Subcutaneous adipose tissue (tissue), 4 donors: Measurements from ENCODE around the gene TPRX2. TPM values are rescaled to one million over a fixed set of nuclear protein-coding genes. Genes with fewer than 3 reads are reported as not detected.

Experiments
- CTCF ChIP-seq: fragments of 450-650 bp; IDR thresholded peaks from one replicate; pipeline ENCODE4 v1.5.1; 2016; ENCODE audit warnings: low read depth, mild to moderate bottlenecking, control low read depth, antibody characterized with exemption, moderate library complexity
- total RNA-seq, 4 donors: library from RNA; depleted of rRNA; stranded (reverse); fragments of >200 nt; gene quantifications; one replicate each; pipeline ENCODE4 v1.1.0, GENCODE V29; 2016

TPRX2 gene
- total RNA-seq, 4 donors from 2014 or later: not detected

- no peak for TF ChIP-seq CTCF
Observed at GRCh38 chr19:47891923-47892666, 33.1 kb downstream of the TPRX2 start.

- no peak for TF ChIP-seq CTCF
Observed at GRCh38 chr19:47895165-47895782, 36.2 kb downstream of the TPRX2 start.

GRCh38 chr19:47896019-47896418, 37.0 kb downstream of the TPRX2 start:
- TF ChIP-seq CTCF: no peak

- TF ChIP-seq CTCF: no peak
Observed at GRCh38 chr19:47896773-47897172, 37.7 kb downstream of the TPRX2 start.

GRCh38 chr19:47897861-47898260, 38.8 kb downstream of the TPRX2 start:
- TF ChIP-seq CTCF: no peak

GRCh38 chr19:47899335-47899734, 40.3 kb downstream of the TPRX2 start:
- TF ChIP-seq CTCF: no peak

- no peak for TF ChIP-seq CTCF
Observed at GRCh38 chr19:47901370-47901769, 42.3 kb downstream of the TPRX2 start.

Other genes starting within 250 kb of the TPRX2 start
- gene EHD2, start 145.8 kb upstream of the TPRX2 start, total RNA-seq: 100 to 1,000 TPM in 3 of 4 donors, 10 to 100 TPM in 1; 77.5 to 340 (median 130) TPM
- gene NOP53, start 113.7 kb upstream of the TPRX2 start, total RNA-seq: 100 to 1,000 TPM; 154 to 426 (median 281) TPM
- gene SELENOW, start 80.5 kb upstream of the TPRX2 start, total RNA-seq: 100 to 1,000 TPM; 185 to 262 (median 222) TPM
- not detected for gene TPRX1, start 54.7 kb upstream of the TPRX2 start, total RNA-seq
- not detected for gene CRX, start 37.3 kb upstream of the TPRX2 start, total RNA-seq
- not detected for gene SULT2A1, start 27.1 kb downstream of the TPRX2 start, total RNA-seq
- not detected for gene BSPH1, start 132.9 kb downstream of the TPRX2 start, total RNA-seq
- not detected for gene ELSPBP1, start 135.4 kb downstream of the TPRX2 start, total RNA-seq
- not detected for gene CABP5, start 184.8 kb downstream of the TPRX2 start, total RNA-seq